Measurements from ENCODE around the gene ZNF92. TPM values are rescaled to one million over a fixed set of nuclear protein-coding genes. Genes with fewer than 3 reads are reported as not detected.

ZNF92 gene
- total and polyA plus RNA-seq, 2 of the 13 experiments (the other 11 are each of a cell fraction or from before 2014, with no cell fraction given), result 4.0 to 13.2 TPM

DNA sequence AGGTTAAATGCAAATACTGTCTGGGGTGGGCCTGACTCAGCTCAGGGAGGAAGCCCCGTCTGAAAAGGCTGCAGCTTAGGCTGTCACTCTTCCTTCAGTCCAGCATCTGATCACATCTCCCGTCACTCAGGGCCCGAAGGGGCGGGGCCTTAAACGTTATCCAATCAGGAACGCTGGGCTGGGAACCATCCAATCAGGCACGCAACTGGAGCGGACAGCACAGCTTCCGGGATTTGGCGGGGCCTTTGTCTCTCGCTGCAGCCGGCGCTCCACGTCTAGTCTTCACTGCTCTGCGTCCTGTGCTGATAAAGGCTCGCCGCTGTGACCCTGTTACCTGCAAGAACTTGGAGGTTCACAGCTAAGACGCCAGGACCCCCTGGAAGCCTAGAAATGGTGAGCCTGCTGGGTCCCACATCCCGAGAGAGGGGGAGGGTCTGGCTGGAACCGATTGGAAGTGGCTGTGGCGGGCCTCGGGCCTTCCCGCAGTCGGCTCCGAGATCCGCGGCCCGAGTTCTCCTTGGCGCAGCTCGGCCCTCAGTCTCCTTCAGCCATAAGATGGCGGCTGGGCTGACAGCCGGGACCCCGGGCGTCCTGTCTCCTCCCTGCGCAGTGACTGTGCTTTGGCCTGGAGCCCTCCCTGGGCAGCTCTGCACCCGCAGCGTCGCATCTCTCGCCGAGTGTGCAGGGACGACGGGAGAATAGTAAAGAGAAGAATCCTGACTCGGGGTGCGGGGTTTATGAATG lies at the start of gene ZNF92 (continued):
- TF ChIP-seq HNF1A (IDR thresholded peaks at IDR 0.05; ENCODE audit: low read depth), result no peak
- peak; percentile 62; the same call in 1 of the 2 replicates for TF ChIP-seq HNF1A (CRISPR knock-in tag; IDR thresholded peaks at IDR 0.05; ENCODE audit: borderline replicate concordance)
- TF ChIP-seq ZNF331 (CRISPR knock-in tag; IDR thresholded peaks at IDR 0.05), result no peak
- TF ChIP-seq ZNF773 (CRISPR knock-in tag; IDR thresholded peaks at IDR 0.05; ENCODE audit: borderline replicate concordance), result peak; percentile 69; the same call in 1 of the 2 replicates
- TF ChIP-seq ZNF484 (CRISPR knock-in tag; IDR thresholded peaks at IDR 0.05; ENCODE audit: borderline replicate concordance, low read depth), result no peak
- peak; percentile 87; the same call in 1 of the 2 replicates for TF ChIP-seq ZNF782 (CRISPR knock-in tag; IDR thresholded peaks at IDR 0.05; ENCODE audit: borderline replicate concordance)
- TF ChIP-seq BCLAF1 (IDR thresholded peaks at IDR 0.05), result no peak
- peak; percentile 64; the same call in 1 of the 2 replicates for TF ChIP-seq TFDP1 (CRISPR knock-in tag; IDR thresholded peaks at IDR 0.05; ENCODE audit: borderline replicate concordance)
- TF ChIP-seq REPIN1 (CRISPR knock-in tag; IDR thresholded peaks at IDR 0.05; ENCODE audit: borderline replicate concordance, low read depth), result peak; percentile 66; the same call in 1 of the 2 replicates
- no peak for TF ChIP-seq ZNF251 (CRISPR knock-in tag; IDR thresholded peaks at IDR 0.05)
- no peak for TF ChIP-seq MAFG (CRISPR knock-in tag; IDR thresholded peaks at IDR 0.05)
- TF ChIP-seq MAFK (conservative IDR thresholded peaks at IDR 0.05 in 1 of 2, IDR thresholded peaks at IDR 0.05 in 1 of 2; ENCODE audit: low read length in 2 of 2), result no peak
- no peak for TF ChIP-seq U2AF2 (IDR thresholded peaks at IDR 0.05; ENCODE audit: low read depth, low read length)
- TF ChIP-seq ZNF740 (CRISPR knock-in tag; IDR thresholded peaks at IDR 0.05), result no peak
- TF ChIP-seq ZNF24 (IDR thresholded peaks at IDR 0.05), result no peak
- no peak for TF ChIP-seq EZH2 (conservative IDR thresholded peaks at IDR 0.05; ENCODE audit: low read depth, low read length)
- no peak for TF ChIP-seq HDAC6 (IDR thresholded peaks at IDR 0.05; ENCODE audit: low read depth, low read length)
- peak; percentile 79 for TF ChIP-seq ZNF547 (CRISPR knock-in tag; IDR thresholded peaks at IDR 0.05)
- no peak for TF ChIP-seq ATF4 (CRISPR knock-in tag; IDR thresholded peaks at IDR 0.05)
- TF ChIP-seq RAD21 (CRISPR knock-in tag; IDR thresholded peaks at IDR 0.05), result peak; percentile 38
